Subcutaneous adipose tissue (tissue), 4 donors: ENCODE measurements around the gene LHFPL2. TPM values are rescaled to one million over a fixed set of nuclear protein-coding genes. Genes with fewer than 3 reads are reported as not detected.

ENCODE experiments used
- total RNA-seq, 4 donors: library from RNA; depleted of rRNA; stranded (reverse); fragments of >200 nt; gene quantifications; one replicate each; pipeline ENCODE4 v1.1.0, GENCODE V29; 2016
- TF ChIP-seq, protein P1 (sequence below): fragments of 450-650 bp; IDR thresholded peaks from one replicate; pipeline ENCODE4 v1.5.1; 2016; ENCODE audit warnings: low read depth, mild to moderate bottlenecking, control low read depth, antibody characterized with exemption, moderate library complexity

LHFPL2 gene
- total RNA-seq, 4 donors from 2014 or later, result 18.5 to 104 (median 30.0) TPM

DNA sequence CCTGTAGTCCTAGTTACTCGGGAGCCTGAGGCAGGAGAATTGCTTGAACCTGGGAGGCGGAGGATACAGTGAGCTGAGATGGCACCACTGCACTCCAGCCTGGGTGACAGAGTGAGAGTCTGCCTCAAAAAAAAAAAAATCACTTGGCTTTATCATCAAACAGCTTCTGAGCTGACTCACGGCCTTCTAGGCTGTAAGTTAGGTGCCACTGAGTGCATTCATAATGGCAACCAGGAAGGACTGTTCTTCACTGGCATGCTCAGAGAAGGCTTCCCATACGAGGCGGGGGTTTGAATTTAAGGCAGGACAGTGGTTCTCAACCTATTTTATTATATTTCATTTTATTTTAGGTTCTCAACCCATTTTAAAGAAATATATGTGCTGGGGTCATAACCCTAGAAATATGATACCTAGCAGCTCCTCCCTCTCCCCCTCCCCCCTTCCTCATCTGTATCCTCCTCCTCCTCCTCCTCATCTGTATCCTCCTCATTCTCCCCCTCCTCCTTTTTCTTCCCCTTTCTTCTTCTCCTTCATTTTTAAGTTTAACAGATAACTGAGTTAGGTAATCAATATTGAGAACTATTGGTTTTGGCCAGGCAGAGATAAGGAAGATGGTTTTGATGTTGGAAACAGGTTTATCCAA, 19.0 kb upstream of the LHFPL2 start:
- TF ChIP-seq, protein P1, sequence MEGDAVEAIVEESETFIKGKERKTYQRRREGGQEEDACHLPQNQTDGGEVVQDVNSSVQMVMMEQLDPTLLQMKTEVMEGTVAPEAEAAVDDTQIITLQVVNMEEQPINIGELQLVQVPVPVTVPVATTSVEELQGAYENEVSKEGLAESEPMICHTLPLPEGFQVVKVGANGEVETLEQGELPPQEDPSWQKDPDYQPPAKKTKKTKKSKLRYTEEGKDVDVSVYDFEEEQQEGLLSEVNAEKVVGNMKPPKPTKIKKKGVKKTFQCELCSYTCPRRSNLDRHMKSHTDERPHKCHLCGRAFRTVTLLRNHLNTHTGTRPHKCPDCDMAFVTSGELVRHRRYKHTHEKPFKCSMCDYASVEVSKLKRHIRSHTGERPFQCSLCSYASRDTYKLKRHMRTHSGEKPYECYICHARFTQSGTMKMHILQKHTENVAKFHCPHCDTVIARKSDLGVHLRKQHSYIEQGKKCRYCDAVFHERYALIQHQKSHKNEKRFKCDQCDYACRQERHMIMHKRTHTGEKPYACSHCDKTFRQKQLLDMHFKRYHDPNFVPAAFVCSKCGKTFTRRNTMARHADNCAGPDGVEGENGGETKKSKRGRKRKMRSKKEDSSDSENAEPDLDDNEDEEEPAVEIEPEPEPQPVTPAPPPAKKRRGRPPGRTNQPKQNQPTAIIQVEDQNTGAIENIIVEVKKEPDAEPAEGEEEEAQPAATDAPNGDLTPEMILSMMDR, result no peak

DNA sequence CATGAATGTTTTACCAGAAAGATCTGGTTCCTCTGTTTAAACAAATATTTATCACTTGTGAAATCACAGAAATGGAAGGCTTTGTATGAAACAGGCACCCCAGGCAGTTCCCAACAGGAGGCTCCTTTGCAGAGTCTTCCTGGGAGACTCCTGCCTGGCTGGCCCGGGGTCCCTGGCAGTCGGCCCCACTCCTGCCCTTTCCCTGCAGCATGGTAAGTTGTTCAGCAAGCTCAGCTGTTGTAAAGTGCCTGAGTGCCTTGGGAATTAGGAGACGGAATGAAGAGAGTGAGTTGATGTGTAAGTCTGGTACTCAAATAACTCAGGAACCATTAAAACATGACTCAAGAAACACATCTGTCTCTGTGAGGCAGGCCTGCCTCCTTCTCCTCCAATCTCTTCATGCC, 17.5 kb upstream of the LHFPL2 start:
- TF ChIP-seq, protein P1, result no peak

DNA sequence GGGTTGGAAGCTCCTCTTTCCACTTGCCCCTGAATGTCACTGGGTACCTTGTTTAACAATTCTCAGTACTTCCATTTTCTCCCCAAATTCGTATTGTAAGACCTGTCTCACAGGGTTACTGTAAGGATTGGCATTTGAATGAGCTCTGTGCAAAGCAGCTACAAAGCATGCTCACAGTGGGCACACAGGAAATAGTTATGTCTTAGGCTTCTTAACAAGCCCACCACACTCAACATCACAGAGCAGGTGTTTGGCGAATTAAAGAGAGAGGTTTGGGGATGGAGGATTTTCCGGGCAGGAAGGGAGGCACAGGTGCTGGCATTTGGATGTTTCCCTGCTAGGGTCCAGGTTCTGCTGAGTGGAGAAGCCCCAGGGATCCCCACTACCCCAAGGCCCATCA, 17.0 kb upstream of the LHFPL2 start:
- TF ChIP-seq, protein P1, result no peak

DNA sequence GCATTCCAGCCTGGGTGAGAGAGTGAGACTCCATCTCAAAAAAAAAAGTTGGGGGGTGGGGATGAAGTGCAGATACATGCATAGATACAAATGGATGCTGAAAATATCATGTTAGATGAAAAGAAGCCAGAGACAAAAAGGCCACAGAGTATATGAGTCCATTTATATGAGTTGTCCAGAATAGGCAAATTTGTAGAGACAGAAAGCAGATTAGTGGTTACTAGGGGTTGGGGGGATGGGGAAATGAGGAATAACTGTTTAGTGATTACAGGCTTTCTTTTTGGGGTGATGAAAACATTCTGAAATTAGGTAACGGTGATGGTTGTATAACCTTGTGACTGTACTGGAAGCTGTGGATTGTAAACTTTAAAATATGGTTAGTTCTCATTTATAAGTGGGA, 13.8 kb upstream of the LHFPL2 start:
- TF ChIP-seq, protein P1, result no peak

DNA sequence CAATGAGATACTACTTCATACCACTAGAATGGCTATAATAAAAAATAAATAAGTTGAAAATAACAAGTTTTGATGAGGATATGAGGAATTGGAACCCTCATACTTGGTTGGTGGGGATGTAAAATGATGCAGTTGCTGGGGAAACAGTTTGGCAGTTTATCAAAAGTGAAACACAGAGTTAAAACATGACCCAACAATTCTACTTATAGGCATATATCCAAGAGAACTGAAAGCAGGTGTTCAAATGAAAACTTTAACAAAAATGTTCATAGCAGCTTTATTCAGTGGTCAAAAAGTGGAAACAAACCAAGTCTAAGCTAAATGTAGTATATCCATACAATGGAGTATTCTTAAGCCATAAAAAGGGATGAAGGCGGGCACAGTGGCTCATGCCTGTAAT, 13.1 kb upstream of the LHFPL2 start:
- TF ChIP-seq, protein P1, result no peak

DNA sequence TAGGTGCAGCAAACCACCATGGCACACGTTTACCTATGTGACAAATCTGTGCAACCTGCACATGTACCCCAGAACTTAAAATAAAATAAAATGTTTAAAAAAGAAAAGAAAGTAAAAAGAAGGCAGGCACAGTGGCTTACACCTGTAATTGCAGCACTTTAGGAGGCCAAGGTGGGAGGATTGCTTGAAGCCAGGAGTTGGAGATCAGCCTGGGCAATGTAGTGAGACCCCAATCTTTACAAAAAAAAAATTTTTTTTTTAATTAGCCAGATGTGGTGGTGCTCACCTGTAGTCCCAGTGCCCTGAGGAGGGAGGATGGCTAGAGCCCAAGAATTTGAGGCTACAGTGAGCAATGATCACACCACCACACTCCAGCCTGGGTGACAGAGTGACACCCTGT, 12.5 kb upstream of the LHFPL2 start:
- TF ChIP-seq, protein P1, result no peak

DNA sequence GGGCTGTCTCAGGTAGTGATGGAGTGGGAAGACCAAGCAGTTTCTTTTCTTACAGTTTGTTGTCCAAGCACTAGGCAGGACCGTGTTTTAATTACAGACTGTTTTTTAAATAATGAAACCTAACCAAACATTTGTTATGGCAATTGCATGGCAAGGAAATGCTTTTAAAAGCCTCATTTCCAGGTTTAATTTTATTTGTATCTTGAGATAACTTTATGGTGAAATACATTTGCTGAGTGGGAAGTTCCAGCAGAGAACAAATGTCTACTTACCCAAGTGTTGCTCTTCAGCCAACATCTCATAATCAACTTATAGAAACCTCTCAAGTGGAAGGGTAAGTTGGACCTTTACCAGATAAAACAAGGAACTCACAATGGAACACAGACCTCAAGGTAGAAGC, 11.8 kb upstream of the LHFPL2 start:
- TF ChIP-seq, protein P1, result no peak
